Skeletal muscle satellite cell (primary cell): ENCODE measurements around the gene TSR3.

ENCODE experiments used
- H3K27me3 ChIP-seq: 2 replicates; pipeline ENCODE4 v1.7.0; 2013; ENCODE audit warnings: low read length; ENCODE audit not compliant: control insufficient read depth, insufficient read depth
- H3K36me3 ChIP-seq: 2 replicates; pipeline ENCODE4 v1.7.0; 2013; ENCODE audit warnings: mild to moderate bottlenecking, control low read depth, low read length; ENCODE audit not compliant: insufficient read depth
- H3K4me1 ChIP-seq: 2 replicates; pipeline ENCODE4 v1.7.0; 2013; ENCODE audit warnings: low read length; ENCODE audit not compliant: control insufficient read depth, insufficient read depth
- H3K4me2 ChIP-seq: 2 replicates; pipeline ENCODE4 v1.7.0; 2013; ENCODE audit warnings: mild to moderate bottlenecking, low read length
- H3K4me3 ChIP-seq: 2 replicates; pipeline ENCODE4 v1.7.0; 2013; ENCODE audit warnings: low read length
- H3K9ac ChIP-seq: 2 replicates; pipeline ENCODE4 v1.7.0; 2013; ENCODE audit warnings: mild to moderate bottlenecking, low read depth, low read length, moderate library complexity
- H3K9me3 ChIP-seq: replicated peaks from 2 replicates; pipeline ENCODE4 v1.7.0; 2013; ENCODE audit warnings: mild to moderate bottlenecking, control low read depth, low read length

The TSR3 gene

GRCh38 chr16:1375741-1376410, 24.2 kb upstream of the TSR3 start:
- no peaks in the 10 kb centered on the region for H3K36me3 ChIP-seq

GRCh38 chr16:1375298-1375640, 23.6 kb upstream of the TSR3 start:
- no peaks in the 10 kb centered on the region for H3K9me3 ChIP-seq

More at GRCh38 chr16:1375741-1376410, 24.2 kb upstream of the TSR3 start:
- H3K9ac ChIP-seq: no peak overlapping the region
- H3K4me1 ChIP-seq: peaks cover 13% of the 10 kb centered on the region
- H3K9me3 ChIP-seq: no peaks in the 10 kb centered on the region
- H3K27me3 ChIP-seq: no peaks in the 10 kb centered on the region
- H3K4me3 ChIP-seq: no peak overlapping the region
- H3K4me2 ChIP-seq: no peak overlapping the region

GRCh38 chr16:1374418-1375297, 23.0 kb upstream of the TSR3 start:
- H3K4me2 ChIP-seq: no peak overlapping the region
- no peaks in the 10 kb centered on the region for H3K9me3 ChIP-seq
- no peak overlapping the region for H3K4me3 ChIP-seq
- no peaks in the 10 kb centered on the region for H3K27me3 ChIP-seq
- H3K36me3 ChIP-seq: no peaks in the 10 kb centered on the region
- peaks cover 13% of the 10 kb centered on the region for H3K4me1 ChIP-seq
- H3K9ac ChIP-seq: no peak overlapping the region

More at GRCh38 chr16:1375298-1375640, 23.6 kb upstream of the TSR3 start:
- H3K27me3 ChIP-seq: no peaks in the 10 kb centered on the region
- no peak overlapping the region for H3K4me3 ChIP-seq
- no peak overlapping the region for H3K4me2 ChIP-seq
- no peaks in the 10 kb centered on the region for H3K36me3 ChIP-seq
- no peak overlapping the region for H3K9ac ChIP-seq
- H3K4me1 ChIP-seq: peaks cover 13% of the 10 kb centered on the region

- Histone ChIP-seq H3K4me3 (no peak overlapping the region), H3K4me1 (no peaks in the 10 kb centered on the region), H3K36me3 (no peaks in the 10 kb centered on the region), H3K9me3 (no peaks in the 10 kb centered on the region), H3K4me2 (no peak overlapping the region), H3K27me3 (no peaks in the 10 kb centered on the region), H3K9ac (no peak overlapping the region)
These were observed 20.7 kb upstream of the TSR3 start for GRCh38 chr16:1372292-1372950.

- H3K4me2 ChIP-seq: no peak overlapping the region
- H3K4me1 ChIP-seq: no peaks in the 10 kb centered on the region
- no peak overlapping the region for H3K4me3 ChIP-seq
- no peaks in the 10 kb centered on the region for H3K9me3 ChIP-seq
- H3K36me3 ChIP-seq: peaks cover 5% of the 10 kb centered on the region
- no peaks in the 10 kb centered on the region for H3K27me3 ChIP-seq
- H3K9ac ChIP-seq: no peak overlapping the region
These were observed 19.6 kb upstream of the TSR3 start for GRCh38 chr16:1371054-1371978.

- H3K36me3 ChIP-seq: peaks cover 37% of the 10 kb centered on the region
- no peaks in the 10 kb centered on the region for H3K9me3 ChIP-seq
- H3K4me1 ChIP-seq: no peaks in the 10 kb centered on the region
- H3K4me3 ChIP-seq: no peak overlapping the region
- no peak overlapping the region for H3K9ac ChIP-seq
- no peaks in the 10 kb centered on the region for H3K27me3 ChIP-seq
- H3K4me2 ChIP-seq: no peak overlapping the region
These were observed 16.0 kb upstream of the TSR3 start for GRCh38 chr16:1367486-1368174.

- Histone ChIP-seq H3K27me3 (no peaks in the 10 kb centered on the region), H3K9ac (no peak overlapping the region), H3K4me3 (no peak overlapping the region), H3K9me3 (no peaks in the 10 kb centered on the region), H3K36me3 (peaks cover 45% of the 10 kb centered on the region), H3K4me2 (no peak overlapping the region), H3K4me1 (no peaks in the 10 kb centered on the region)
These were observed 15.1 kb upstream of the TSR3 start for GRCh38 chr16:1366712-1367299.

- no peak overlapping the region for H3K4me2 ChIP-seq
- no peaks in the 10 kb centered on the region for H3K27me3 ChIP-seq
- no peak overlapping the region for H3K4me3 ChIP-seq
- no peaks in the 10 kb centered on the region for H3K9me3 ChIP-seq
- no peak overlapping the region for H3K9ac ChIP-seq
- peaks cover 47% of the 10 kb centered on the region for H3K36me3 ChIP-seq
- no peaks in the 10 kb centered on the region for H3K4me1 ChIP-seq
These were observed 14.5 kb upstream of the TSR3 start for GRCh38 chr16:1366060-1366711.

- Histone ChIP-seq H3K4me3 (no peak overlapping the region), H3K36me3 (peaks cover 50% of the 10 kb centered on the region), H3K9me3 (no peaks in the 10 kb centered on the region), H3K4me2 (no peak overlapping the region), H3K4me1 (no peaks in the 10 kb centered on the region), H3K27me3 (no peaks in the 10 kb centered on the region), H3K9ac (no peak overlapping the region)
These were observed 12.8 kb upstream of the TSR3 start for GRCh38 chr16:1364510-1364909.

- H3K4me3 ChIP-seq: no peak overlapping the region
- peaks cover under 1% of the 10 kb centered on the region for H3K4me1 ChIP-seq
- H3K36me3 ChIP-seq: peaks cover 50% of the 10 kb centered on the region
- H3K9me3 ChIP-seq: no peaks in the 10 kb centered on the region
- H3K4me2 ChIP-seq: no peak overlapping the region
- H3K27me3 ChIP-seq: no peaks in the 10 kb centered on the region
- H3K9ac ChIP-seq: no peak overlapping the region
These were observed 11.9 kb upstream of the TSR3 start for GRCh38 chr16:1363501-1364041.
